Measurements from ENCODE around the gene FAH. TPM values are rescaled to one million over a fixed set of nuclear protein-coding genes. Genes with fewer than 3 reads are reported as not detected.

The FAH gene
- total and polyA plus RNA-seq, 10 of the 15 experiments (the other 5 are each of a cell fraction or from before 2014, with no cell fraction given): 36.3 to 121 (median 62.0) TPM

- no peaks in the 10 kb centered on the region for H4K20me1 ChIP-seq (ENCODE audit: control insufficient read depth, insufficient read depth)
- H3K27ac ChIP-seq (ENCODE audit: control insufficient read depth, insufficient read depth): no peak overlapping the region
- FAIRE-seq (no peak), DNase-seq (ENCODE audit: low read depth, low spot score) (no peak), ATAC-seq (no peak)
- no peak overlapping the region for H3K4me2 ChIP-seq (ENCODE audit: control insufficient read depth, insufficient read depth)
- BruUV-seq (replicated peaks): no TSS peak
- SMC1A ChIA-PET (ENCODE audit: uncharacterized antibody, unreplicated experiment): interaction anchor here (0.8 to 1.1 kb wide), 3 partner anchors 9 to 315 kb away, joined by 3 to 4 read pairs (median 3); no protein-coding TSS in a partner anchor
- intact Hi-C loops (cut with micrococcal nuclease; ENCODE audit: unreplicated experiment): no loop called here
- no peak for TF ChIP-seq NFXL1 (IDR thresholded peaks at IDR 0.05; ENCODE audit: borderline replicate concordance)
- TF ChIP-seq ZBTB40 (IDR thresholded peaks at IDR 0.05; ENCODE audit: borderline replicate concordance): no peak
- no peak for TF ChIP-seq HDGF (IDR thresholded peaks at IDR 0.05)
- no peak for TF ChIP-seq WRNIP1 (IDR thresholded peaks at IDR 0.05; ENCODE audit: borderline replicate concordance, low read depth, low read length)
- TF ChIP-seq RUNX3 (IDR thresholded peaks at IDR 0.05; ENCODE audit: low read length): no peak
- TF ChIP-seq SIX5 (IDR thresholded peaks at IDR 0.05; ENCODE audit: low read depth, low read length, severe bottlenecking): no peak
- no peak for TF ChIP-seq ATF7 (IDR thresholded peaks at IDR 0.05; ENCODE audit: low read depth)
- TF ChIP-seq NR2C1 (IDR thresholded peaks at IDR 0.05): no peak
- TF ChIP-seq YBX1 (IDR thresholded peaks at IDR 0.05): no peak
- no peaks in the 10 kb centered on the region for H3K79me2 ChIP-seq (ENCODE audit: control insufficient read depth, insufficient read depth, low read length)
- H3K36me3 ChIP-seq (ENCODE audit: control insufficient read depth in 2 of 2, insufficient read depth in 2 of 2, low read length in 1 of 2): peaks cover 0 to 8% of the 10 kb centered on the region in 2 experiments; a peak in 1 of 4 replicates
- no peak overlapping the region for H2AFZ ChIP-seq (ENCODE audit: control insufficient read depth, low read depth, low read length)
- H3K9me3 ChIP-seq (replicated peaks; ENCODE audit: control insufficient read depth, insufficient read depth, low read length): no peaks in the 10 kb centered on the region
- POLR2A ChIA-PET: interaction anchor here (1.0 kb wide), 1 partner anchor 23 kb away, joined by 3 read pairs; no protein-coding TSS in a partner anchor
- in situ Hi-C loops (cut with MboI): no loop called here
- no peak overlapping the region for H3K9ac ChIP-seq (ENCODE audit: control insufficient read depth, insufficient read depth, low read length)
- H3K27me3 ChIP-seq (replicated peaks in 1 of 2; ENCODE audit: control insufficient read depth in 2 of 2, insufficient read depth in 2 of 2, low read length in 1 of 2): no peaks in the 10 kb centered on the region
- CTCF ChIA-PET: interaction anchor here (1.2 to 1.6 kb wide), 3 partner anchors 19 to 572 kb away, joined by 3 to 4 read pairs (median 3); no protein-coding TSS in a partner anchor
- no peaks in the 10 kb centered on the region; the same call in 1 of the 2 replicates for H3K4me1 ChIP-seq (ENCODE audit: control insufficient read depth, insufficient read depth, low read length)
- H3K4me3 ChIP-seq: no peak overlapping the region
- RAD21 ChIA-PET (ENCODE audit: unreplicated experiment): interaction anchor here (0.6 kb wide), 1 partner anchor 527 kb away, joined by 3 read pairs; no protein-coding TSS in a partner anchor
- 100% methylated on average over 5 of the region's 5 CpGs for WGBS (ENCODE audit: insufficient coverage, insufficient replicate concordance, low lambda C conversion rate, missing lambda C conversion rate)
Measured at GRCh38 chr15:80168421-80168820, 15.6 kb downstream of the FAH start.
